GM23248 (cell line): ENCODE data around the gene HACE1.
"Not testable (repeated sequence)": the region's sequence is repeated elsewhere in the genome, so short reads cannot be mapped to it uniquely, and the experiment has no call there.

Experiments used
- EZH2 ChIP-seq: fragments of 200-600 bp; sonication (generic); IDR thresholded peaks from 2 replicates; pipeline ENCODE4 v1.6.1; 2018; ENCODE audit warnings: antibody characterized with exemption, mild to moderate bottlenecking; ENCODE audit not compliant: insufficient read depth, poor library complexity, severe bottlenecking
- EZH2phosphoT487 ChIP-seq: fragments of 200-600 bp; sonication (generic); IDR thresholded peaks from 2 replicates; pipeline ENCODE4 v1.6.1; 2018; ENCODE audit warnings: antibody characterized with exemption, moderate library complexity, mild to moderate bottlenecking, low read depth; ENCODE audit not compliant: insufficient read depth

- not testable (repeated sequence) for TF ChIP-seq EZH2, EZH2phosphoT487
Measured at GRCh38 chr6:104820820-104821219, 38.9 kb downstream of the HACE1 start.
